Suprapubic skin (tissue), 4 donors: ENCODE results near the gene GYPC. TPM values are rescaled to one million over a fixed set of nuclear protein-coding genes. Genes with fewer than 3 reads are reported as not detected.

Experiments
- DNase-seq, 2 donors: peaks; one replicate each; pipeline ENCODE4 v3.0.0-alpha.2; 2019; ENCODE audit warnings: low spot score in 2 of 2
- H3K27ac ChIP-seq: fragments of 200-600 bp; sonication (generic); one replicate; pipeline ENCODE4 v1.5.1; 2019
- H3K27me3 ChIP-seq: fragments of 200-600 bp; sonication (generic); one replicate; pipeline ENCODE4 v1.5.1; 2019
- H3K36me3 ChIP-seq: fragments of 200-600 bp; sonication (generic); one replicate; pipeline ENCODE4 v1.5.1; 2019
- H3K4me1 ChIP-seq: fragments of 200-600 bp; sonication (generic); one replicate; pipeline ENCODE4 v1.5.1; 2019
- H3K4me3 ChIP-seq: fragments of 200-600 bp; sonication (generic); one replicate; pipeline ENCODE4 v1.5.1; 2019; ENCODE audit warnings: mild to moderate bottlenecking
- H3K9me3 ChIP-seq: fragments of 200-600 bp; sonication (generic); one replicate; pipeline ENCODE4 v1.5.1; 2019
- EP300 ChIP-seq: sonication (generic); formaldehyde crosslinking; IDR thresholded peaks from one replicate; pipeline ENCODE4 v1.6.1; 2017; ENCODE audit warnings: antibody characterized with exemption
- POLR2A ChIP-seq, 2 donors: fragments of 450-650 bp; IDR thresholded peaks; one replicate each; pipeline ENCODE4 v1.6.1; 2017; ENCODE audit warnings: antibody characterized with exemption in 2 of 2, mild to moderate bottlenecking in 2 of 2, moderate library complexity in 2 of 2
- POLR2AphosphoS5 ChIP-seq, 3 donors: sonication (generic); formaldehyde crosslinking; IDR thresholded peaks; one replicate each; pipeline ENCODE4 v1.6.1; 2017; ENCODE audit warnings: antibody characterized with exemption in 3 of 3
- WGBS: methylation state at CpG from one replicate; pipeline ENCODE4 v1.1.5; 2018; 5-methylcytosine and 5-hydroxymethylcytosine counted together
- total RNA-seq, 4 donors: library from RNA; depleted of rRNA; stranded (reverse); fragments of >200 nt; gene quantifications; one replicate each; pipeline ENCODE4 v1.1.0, GENCODE V29; 2016
- TF ChIP-seq, protein P1 (sequence below), 2 donors: fragments of 200-600 bp in 1 of 2; fragments of 450-650 bp in 1 of 2; sonication (generic) in 1 of 2; IDR thresholded peaks; one replicate each; pipeline ENCODE4 v1.5.1; 2016 to 2019; ENCODE audit warnings: antibody characterized with exemption in 2 of 2, mild to moderate bottlenecking in 1 of 2, moderate library complexity in 1 of 2

GYPC gene
- total RNA-seq, 4 donors from 2014 or later: 21.3 to 43.7 (median 32.1) TPM

DNA sequence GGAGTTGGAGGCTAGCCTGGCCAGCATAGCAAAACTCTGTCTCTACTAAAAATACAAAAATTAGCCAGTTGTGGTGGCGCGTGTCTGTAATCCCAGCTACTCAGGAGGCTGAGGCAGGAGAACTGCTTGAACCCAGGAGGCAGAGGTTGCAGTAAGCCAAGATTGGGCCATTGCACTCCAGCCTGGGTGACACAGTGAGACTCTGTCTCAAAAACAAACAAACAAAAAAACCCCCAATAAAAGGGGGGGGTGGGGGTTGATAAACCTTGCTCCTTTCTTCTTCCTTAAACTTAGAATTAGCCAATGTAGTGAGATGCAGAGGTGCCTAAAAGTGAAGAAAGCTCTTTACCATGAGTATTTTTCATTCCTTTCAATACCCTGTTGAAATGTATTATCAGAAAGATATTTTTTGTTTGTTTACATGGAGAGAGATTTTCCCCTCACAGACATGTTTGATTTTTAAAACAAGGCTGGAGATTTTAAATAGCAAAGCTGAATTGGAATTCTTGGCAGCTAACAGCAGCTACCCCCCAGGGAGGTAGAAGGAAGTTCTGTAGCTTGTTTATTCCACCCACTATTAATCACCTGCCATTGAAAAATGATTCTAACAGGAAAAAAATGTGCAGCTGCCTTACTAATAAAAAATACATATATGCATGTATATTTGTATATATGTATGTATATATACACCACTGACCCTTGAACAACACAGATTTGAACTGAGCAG, 48.6 kb downstream of the GYPC start:
- Histone ChIP-seq H3K4me3 (no peak overlapping the region), H3K27ac (no peak overlapping the region), H3K27me3 (no peaks in the 10 kb centered on the region), H3K36me3 (no peaks in the 10 kb centered on the region), H3K9me3 (no peaks in the 10 kb centered on the region), H3K4me1 (no peaks in the 10 kb centered on the region)
- DNase-seq: no peak
- no peak for TF ChIP-seq POLR2AphosphoS5 (IDR thresholded peaks at IDR 0.05)
- TF ChIP-seq EP300: no peak
- 77% methylated on average over 2 of the region's 2 CpGs for WGBS

DNA sequence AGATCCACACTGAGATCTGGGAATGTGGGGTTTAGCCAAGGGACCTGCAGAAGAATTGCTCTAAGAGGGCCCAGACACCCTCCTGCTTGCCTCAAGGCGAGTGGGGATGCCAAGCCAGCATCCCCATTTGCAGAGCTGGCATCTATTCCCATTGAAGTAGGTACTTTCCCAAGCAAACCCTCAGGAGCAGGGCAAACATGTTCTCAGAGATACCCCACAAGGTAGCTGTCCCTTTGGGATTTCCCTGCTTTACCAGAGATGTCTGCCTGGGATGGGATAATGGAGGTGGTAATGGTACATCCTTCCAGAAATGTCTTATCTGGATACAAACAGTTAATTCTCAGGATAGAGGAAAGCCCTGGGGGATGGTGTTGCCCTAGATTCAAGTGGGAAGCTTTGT, 51.2 kb downstream of the GYPC start:
- 64% methylated on average over 1 of the region's 1 CpG for WGBS
- no peak for DNase-seq

DNA sequence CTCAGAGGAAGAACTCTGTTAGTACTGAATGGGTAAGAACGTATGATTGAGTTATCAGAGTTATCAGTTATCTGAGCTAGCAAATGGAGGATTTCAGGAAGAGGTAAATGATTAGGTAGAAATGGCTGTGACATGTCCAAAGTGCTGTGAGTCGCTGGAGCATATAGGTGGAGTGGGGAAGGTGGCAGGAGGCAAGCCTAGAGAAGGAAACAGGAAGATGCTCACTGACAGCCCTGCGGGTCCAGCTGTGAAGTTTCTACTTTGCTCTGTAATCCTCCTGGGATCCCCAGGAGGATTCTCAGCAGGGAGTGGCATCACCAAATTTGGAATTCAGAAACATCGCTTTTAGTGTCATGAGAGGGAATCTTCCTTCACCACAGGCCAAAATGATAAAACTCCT, 52.0 kb downstream of the GYPC start:
- 56% methylated on average over 4 of the region's 4 CpGs for WGBS
- no peak overlapping the region for H3K4me3 ChIP-seq
- no peaks in the 10 kb centered on the region for H3K9me3 ChIP-seq
- no peaks in the 10 kb centered on the region for H3K4me1 ChIP-seq
- DNase-seq: no peak
- H3K27me3 ChIP-seq: no peaks in the 10 kb centered on the region
- TF ChIP-seq POLR2AphosphoS5 (IDR thresholded peaks at IDR 0.05) (no peak), POLR2A (IDR thresholded peaks at IDR 0.05) (no peak), EP300 (no peak)
- TF ChIP-seq, protein P1, sequence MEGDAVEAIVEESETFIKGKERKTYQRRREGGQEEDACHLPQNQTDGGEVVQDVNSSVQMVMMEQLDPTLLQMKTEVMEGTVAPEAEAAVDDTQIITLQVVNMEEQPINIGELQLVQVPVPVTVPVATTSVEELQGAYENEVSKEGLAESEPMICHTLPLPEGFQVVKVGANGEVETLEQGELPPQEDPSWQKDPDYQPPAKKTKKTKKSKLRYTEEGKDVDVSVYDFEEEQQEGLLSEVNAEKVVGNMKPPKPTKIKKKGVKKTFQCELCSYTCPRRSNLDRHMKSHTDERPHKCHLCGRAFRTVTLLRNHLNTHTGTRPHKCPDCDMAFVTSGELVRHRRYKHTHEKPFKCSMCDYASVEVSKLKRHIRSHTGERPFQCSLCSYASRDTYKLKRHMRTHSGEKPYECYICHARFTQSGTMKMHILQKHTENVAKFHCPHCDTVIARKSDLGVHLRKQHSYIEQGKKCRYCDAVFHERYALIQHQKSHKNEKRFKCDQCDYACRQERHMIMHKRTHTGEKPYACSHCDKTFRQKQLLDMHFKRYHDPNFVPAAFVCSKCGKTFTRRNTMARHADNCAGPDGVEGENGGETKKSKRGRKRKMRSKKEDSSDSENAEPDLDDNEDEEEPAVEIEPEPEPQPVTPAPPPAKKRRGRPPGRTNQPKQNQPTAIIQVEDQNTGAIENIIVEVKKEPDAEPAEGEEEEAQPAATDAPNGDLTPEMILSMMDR (IDR thresholded peaks at IDR 0.05): no peak
- H3K27ac ChIP-seq: no peak overlapping the region
- H3K36me3 ChIP-seq: no peaks in the 10 kb centered on the region

More for the DNA sequence above, 51.2 kb downstream of the GYPC start:
- Histone ChIP-seq H3K27me3 (no peaks in the 10 kb centered on the region), H3K27ac (no peak overlapping the region), H3K36me3 (no peaks in the 10 kb centered on the region), H3K4me3 (no peak overlapping the region), H3K9me3 (no peaks in the 10 kb centered on the region), H3K4me1 (no peaks in the 10 kb centered on the region)
- TF ChIP-seq, protein P1 (IDR thresholded peaks at IDR 0.05): no peak
- no peak for TF ChIP-seq EP300
- TF ChIP-seq POLR2AphosphoS5 (IDR thresholded peaks at IDR 0.05): no peak
- no peak for TF ChIP-seq POLR2A (IDR thresholded peaks at IDR 0.05)

DNA sequence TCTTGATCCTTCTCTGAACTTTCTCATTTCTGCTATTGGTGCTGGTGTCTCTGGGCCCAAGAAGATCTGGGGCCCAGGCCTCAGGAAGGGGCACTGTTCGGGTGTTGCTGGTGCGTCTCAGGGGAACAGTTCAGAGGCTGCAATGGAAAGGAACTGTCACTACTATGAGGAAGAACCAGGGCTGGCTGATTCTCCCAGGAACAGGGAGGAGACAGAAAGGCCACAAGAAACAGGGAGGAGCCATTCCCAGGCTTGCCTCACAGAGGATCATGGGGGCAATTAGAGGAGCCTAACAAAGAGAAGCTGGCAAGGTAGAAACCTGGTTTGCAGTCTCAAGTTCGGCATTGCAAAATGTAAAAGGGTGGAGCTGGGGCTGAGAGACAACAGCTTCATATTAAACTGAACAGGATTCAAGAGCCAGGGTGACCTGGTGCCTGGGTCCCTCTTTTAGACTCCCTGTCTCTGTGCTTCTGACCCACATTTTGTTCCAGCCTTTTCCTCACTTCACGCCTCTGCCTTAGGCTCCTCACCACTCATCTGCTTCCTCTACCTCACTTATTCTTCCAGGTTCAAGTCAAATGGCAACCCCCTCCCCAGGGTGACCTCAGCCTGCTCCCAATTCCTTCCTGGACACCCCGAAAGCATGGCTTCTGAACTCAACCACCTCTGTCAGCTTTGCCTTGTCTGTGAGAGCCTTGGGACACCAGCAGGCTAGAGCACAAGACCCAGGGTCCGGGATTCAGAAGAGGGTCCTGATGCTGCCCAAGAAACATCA, 58.4 kb downstream of the GYPC start:
- TF ChIP-seq, protein P1 (IDR thresholded peaks at IDR 0.05): no peak
- no peak for TF ChIP-seq EP300
- TF ChIP-seq POLR2AphosphoS5 (IDR thresholded peaks at IDR 0.05): no peak
- no peak for TF ChIP-seq POLR2A (IDR thresholded peaks at IDR 0.05)
- no peaks in the 10 kb centered on the region for H3K36me3 ChIP-seq
- H3K9me3 ChIP-seq: no peaks in the 10 kb centered on the region
- H3K4me3 ChIP-seq: no peak overlapping the region
- H3K4me1 ChIP-seq: no peaks in the 10 kb centered on the region
- no peaks in the 10 kb centered on the region for H3K27me3 ChIP-seq
- WGBS: 70% methylated on average over 6 of the region's 6 CpGs
- no peak overlapping the region for H3K27ac ChIP-seq
- no peak for DNase-seq

DNA sequence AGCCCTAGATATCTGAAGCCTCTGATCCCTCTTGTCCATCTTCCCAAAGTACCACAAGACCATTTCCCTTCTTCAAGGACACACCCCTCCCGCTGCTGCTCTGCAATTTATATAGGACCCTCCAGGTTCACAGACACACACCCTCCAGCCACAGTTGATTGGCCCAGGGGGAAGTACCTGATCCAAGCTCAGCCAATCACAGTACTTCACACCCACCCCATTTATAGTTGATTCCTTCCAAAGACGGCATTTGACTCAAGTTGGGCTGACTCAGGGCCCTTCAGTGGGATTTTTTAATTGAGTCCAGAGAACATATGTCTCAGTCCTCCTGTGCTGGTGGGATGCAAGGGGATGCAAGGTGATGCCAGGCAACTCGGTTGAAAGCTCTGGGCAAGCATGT, 59.2 kb downstream of the GYPC start:
- no peak for TF ChIP-seq EP300
- no peak for TF ChIP-seq POLR2A (IDR thresholded peaks at IDR 0.05)
- no peak for TF ChIP-seq POLR2AphosphoS5 (IDR thresholded peaks at IDR 0.05)
- TF ChIP-seq, protein P1 (IDR thresholded peaks at IDR 0.05): no peak
- H3K4me1 ChIP-seq: no peaks in the 10 kb centered on the region
- H3K27me3 ChIP-seq: no peaks in the 10 kb centered on the region
- no peaks in the 10 kb centered on the region for H3K9me3 ChIP-seq
- H3K36me3 ChIP-seq: no peaks in the 10 kb centered on the region
- WGBS: 86% methylated on average over 3 of the region's 3 CpGs
- no peak overlapping the region for H3K27ac ChIP-seq
- H3K4me3 ChIP-seq: no peak overlapping the region
- no peak for DNase-seq
